Measurements from ENCODE around the gene ARHGAP31.

DNA sequence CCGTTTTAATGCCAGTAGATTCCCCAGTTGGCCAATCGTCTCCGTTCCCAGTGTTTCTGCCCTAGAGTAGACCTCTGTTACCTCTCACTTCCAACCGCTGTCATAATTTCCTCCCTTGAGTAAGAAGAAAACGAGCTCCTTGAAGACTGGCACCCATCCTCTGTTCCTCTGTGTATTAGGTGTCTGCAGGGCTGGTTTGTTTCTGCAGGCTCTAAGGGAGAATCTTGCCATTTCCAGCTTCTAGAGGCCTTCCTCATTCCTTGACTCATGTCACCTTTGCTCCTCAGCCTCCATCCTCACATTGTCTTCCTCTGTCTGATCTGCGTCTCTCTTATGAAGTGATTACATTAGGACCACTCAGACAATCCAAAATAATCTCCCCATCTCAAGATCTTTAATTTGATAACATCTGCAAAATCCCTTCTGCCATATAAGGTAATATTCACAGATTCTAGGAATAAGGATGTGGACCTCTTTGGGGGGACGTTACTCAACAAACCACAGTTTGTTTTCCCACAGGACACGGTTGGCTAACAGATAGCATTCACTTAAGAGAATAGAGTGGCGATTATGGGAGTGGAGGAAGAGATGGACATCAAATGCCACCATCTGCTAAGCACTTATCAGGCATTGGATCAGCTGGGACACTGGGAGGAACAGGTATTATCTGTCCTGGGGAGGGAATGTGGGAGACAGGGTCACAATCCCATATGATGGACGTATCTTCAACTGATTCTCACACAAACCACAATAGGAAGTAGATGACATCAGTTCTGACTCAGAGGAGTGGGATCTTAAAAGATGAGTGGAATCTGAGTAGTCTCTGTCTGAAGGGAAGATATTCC lies 17.1 kb downstream of the ARHGAP31 start:
- TF ChIP-seq, protein P1, sequence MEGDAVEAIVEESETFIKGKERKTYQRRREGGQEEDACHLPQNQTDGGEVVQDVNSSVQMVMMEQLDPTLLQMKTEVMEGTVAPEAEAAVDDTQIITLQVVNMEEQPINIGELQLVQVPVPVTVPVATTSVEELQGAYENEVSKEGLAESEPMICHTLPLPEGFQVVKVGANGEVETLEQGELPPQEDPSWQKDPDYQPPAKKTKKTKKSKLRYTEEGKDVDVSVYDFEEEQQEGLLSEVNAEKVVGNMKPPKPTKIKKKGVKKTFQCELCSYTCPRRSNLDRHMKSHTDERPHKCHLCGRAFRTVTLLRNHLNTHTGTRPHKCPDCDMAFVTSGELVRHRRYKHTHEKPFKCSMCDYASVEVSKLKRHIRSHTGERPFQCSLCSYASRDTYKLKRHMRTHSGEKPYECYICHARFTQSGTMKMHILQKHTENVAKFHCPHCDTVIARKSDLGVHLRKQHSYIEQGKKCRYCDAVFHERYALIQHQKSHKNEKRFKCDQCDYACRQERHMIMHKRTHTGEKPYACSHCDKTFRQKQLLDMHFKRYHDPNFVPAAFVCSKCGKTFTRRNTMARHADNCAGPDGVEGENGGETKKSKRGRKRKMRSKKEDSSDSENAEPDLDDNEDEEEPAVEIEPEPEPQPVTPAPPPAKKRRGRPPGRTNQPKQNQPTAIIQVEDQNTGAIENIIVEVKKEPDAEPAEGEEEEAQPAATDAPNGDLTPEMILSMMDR (IDR thresholded peaks at IDR 0.05; ENCODE audit: insufficient read depth, low read length) = no peak
- TF ChIP-seq GABPA (IDR thresholded peaks at IDR 0.05; ENCODE audit: low read depth) (no peak), POLR2AphosphoS5 (IDR thresholded peaks at IDR 0.05; ENCODE audit: low read depth) (no peak), REST (IDR thresholded peaks at IDR 0.05; ENCODE audit: insufficient replicate concordance, low read depth) (no peak), SPI1 (IDR thresholded peaks at IDR 0.05; ENCODE audit: borderline replicate concordance, low read depth) (no peak)
